OCI-LY1 (cell line): ENCODE measurements around the gene OASL.

ENCODE experiments used
- EZH2 ChIP-seq: fragments of 200-600 bp; sonication (generic), shearing (Covaris generic); IDR thresholded peaks from 2 replicates; pipeline ENCODE4 v1.8.0; 2017; ENCODE audit warnings: borderline replicate concordance, mixed run types, mild to moderate bottlenecking, antibody characterized with exemption, low read length, moderate library complexity, mixed read lengths
- TF ChIP-seq, protein P1 (sequence below): fragments of 200-600 bp; sonication (generic), shearing (Covaris generic); IDR thresholded peaks from 2 replicates; pipeline ENCODE4 v1.5.1; 2017; ENCODE audit warnings: mild to moderate bottlenecking, antibody characterized with exemption, low read length, moderate library complexity, mixed read lengths

DNA sequence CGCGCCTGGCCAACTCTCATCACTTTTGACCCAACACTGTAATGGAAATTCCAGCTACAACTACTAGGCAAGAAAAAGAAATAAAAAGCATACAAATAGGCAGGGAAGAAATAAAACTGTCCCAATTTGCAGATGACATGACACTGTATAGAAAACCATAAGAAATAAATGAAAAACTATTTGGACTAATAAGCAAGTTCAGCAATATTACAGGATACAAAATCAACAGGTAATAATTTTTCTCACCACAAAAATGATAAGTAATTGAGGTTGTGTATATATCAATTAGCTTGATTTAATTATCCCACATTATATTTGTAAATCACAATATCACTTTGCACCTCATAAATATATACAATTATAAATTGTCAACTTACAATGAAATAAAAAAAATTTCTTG is 41.9 kb upstream of the OASL start:
- TF ChIP-seq, protein P1, sequence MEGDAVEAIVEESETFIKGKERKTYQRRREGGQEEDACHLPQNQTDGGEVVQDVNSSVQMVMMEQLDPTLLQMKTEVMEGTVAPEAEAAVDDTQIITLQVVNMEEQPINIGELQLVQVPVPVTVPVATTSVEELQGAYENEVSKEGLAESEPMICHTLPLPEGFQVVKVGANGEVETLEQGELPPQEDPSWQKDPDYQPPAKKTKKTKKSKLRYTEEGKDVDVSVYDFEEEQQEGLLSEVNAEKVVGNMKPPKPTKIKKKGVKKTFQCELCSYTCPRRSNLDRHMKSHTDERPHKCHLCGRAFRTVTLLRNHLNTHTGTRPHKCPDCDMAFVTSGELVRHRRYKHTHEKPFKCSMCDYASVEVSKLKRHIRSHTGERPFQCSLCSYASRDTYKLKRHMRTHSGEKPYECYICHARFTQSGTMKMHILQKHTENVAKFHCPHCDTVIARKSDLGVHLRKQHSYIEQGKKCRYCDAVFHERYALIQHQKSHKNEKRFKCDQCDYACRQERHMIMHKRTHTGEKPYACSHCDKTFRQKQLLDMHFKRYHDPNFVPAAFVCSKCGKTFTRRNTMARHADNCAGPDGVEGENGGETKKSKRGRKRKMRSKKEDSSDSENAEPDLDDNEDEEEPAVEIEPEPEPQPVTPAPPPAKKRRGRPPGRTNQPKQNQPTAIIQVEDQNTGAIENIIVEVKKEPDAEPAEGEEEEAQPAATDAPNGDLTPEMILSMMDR = no peak
- no peak for TF ChIP-seq EZH2
